CMK (cell line): ENCODE measurements around the gene HIVEP3.

Source experiments
- DNase-seq: peaks from one replicate; pipeline ENCODE4 v3.0.0-alpha.2; 2010; ENCODE audit warnings: low read depth

Gene HIVEP3

DNA sequence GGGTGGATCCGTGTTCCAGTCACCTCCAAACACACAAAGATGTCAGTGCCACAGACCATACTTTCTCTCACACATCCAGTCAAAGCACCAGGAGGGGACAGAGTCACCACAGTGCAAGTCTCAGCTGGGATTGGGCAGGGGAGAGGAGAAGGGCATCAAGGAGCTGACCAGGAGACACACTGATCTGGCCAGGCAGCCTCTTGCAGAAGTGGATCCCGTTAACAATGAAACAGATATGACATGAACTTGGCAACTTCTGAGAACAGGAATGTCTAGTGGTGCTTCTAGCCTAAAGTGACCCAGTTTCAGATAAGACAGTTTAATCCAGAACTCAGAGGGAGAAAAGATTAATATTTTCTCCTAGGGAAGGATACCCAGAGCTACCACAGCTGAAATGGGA is 71.0 kb downstream of the HIVEP3 start:
- DNase-seq: no peak

DNA sequence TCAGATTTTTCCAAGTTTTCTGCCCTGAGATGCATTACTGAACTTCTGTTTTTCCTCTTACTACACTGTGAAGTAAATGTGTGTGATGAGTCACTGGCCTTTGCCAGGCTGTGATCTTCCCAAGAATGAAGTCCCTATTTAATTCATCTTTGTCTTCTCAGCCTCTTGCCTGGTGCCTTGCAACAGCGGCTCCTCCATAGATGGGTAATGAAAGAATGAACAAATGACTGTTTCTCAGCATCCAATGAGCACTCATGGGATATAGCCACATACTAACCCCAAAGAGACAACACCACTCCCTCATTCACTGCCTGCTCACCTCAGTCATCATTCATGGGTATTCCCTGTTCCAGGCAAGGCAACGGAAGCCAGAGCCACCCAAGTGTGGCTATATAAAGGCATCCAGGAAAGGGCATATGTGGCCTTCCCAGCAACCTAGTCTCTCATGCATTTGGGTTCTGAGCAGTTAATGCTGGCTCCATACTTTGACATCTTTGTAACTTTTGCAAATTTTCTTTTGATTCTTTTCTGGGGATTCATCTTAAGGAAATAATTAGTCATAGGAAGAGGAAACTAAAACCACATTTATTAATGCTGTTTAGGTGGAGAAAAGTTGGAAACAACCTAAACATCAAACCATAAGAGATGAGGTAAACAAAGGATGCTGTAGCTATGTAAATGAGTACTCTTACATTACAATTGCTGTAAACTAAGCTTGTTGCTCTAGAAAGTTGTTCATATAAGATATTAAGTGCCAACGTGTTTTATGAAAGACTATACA is 71.9 kb downstream of the HIVEP3 start:
- DNase-seq: no peak

- DNase-seq: no peak
Observed at GRCh38 chr1:41844781-41845272, 73.9 kb downstream of the HIVEP3 start.

GRCh38 chr1:41844255-41844654 is 74.5 kb downstream of the HIVEP3 start:
- DNase-seq: no peak

GRCh38 chr1:41842993-41843755 is 75.5 kb downstream of the HIVEP3 start:
- no peak for DNase-seq

DNA sequence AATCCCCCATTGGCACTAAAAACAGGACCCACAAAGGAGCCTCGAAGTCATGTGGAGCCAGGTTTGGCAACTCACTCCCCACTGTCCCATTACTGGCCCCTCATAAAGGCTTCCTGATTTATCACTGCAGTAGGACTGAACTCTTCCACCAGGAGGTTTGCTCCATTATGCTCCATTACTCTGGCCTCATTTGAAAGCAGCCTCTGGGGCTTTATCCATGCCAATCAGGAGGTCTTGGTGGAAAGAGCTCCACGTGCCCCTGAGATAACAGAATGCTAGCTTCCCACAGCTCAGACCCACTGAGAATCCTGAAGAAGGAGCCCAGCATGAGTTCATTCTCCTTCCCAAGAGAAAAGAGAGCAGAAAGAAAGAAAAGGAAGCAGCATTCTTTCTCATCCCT is 76.4 kb downstream of the HIVEP3 start:
- DNase-seq: no peak

DNA sequence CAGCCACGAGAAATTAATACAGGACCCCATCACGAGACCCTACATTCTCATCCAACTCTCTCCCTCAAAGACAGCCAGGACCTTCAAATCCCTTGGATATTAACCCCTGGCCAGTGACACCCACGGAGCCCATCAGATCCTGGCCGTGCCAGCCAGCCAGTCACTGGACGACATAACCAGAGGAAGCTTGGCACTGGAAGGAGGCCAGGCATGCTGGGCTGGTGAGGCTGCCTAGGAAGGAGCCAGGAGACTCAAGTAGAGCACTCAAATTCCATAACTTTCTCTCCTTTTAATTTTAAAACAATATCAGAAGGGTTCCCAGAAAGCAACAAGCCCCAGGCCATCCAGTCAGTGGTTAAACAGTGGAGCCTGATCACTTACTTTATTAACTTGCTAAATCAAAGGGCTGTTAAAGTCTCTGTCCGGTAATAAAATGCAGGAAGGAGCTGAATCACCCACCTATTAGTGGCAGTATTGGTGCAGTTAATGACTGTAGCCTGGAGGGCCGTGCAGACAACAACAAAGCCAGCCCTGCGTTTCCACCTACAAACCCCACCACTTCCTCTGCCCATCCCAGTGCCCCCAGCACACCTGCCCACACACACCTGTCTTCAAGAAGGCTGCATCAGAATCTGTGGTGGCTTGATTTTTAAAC is 78.0 kb downstream of the HIVEP3 start:
- no peak for DNase-seq

DNA sequence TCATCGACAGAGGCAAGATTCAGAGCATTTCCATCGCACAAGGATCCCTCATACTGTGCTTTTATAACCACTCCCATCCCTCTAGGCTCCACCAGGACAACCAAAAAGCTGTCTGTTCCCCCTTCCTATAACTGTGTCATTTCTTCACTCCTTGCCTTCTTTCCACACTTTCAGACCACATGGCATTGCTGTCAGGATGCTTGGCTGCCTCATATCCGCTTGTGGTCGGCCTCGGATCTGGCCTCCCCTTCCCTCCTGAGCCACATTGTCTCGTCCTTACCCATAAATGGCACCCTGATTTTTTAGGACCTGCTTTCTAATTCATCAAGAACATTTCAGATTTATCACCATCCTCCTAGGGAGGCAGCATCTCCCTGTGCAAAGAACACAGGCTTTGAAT is 80.5 kb downstream of the HIVEP3 start:
- no peak for DNase-seq

- DNase-seq: no peak
Observed at GRCh38 chr1:41837691-41838090, 81.0 kb downstream of the HIVEP3 start.

DNA sequence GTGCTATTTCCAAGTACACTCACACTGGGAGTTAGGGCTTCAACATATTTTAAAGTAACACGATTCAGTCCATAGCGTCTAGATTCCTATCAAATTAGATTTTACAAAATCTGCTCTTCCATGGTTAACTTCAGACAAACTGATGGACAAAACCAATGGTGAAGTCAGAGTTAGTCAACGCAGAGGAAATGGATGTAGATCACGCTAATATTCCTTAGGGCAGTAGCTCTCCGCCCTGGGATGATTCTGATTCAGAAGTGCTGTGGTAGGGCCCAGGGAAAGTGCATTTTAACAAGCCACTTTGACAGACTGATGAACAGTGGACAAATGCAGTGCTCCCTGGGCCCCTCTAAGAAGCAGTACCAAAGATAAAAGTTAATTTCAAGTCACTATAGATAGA is 83.2 kb downstream of the HIVEP3 start:
- no peak for DNase-seq

DNA sequence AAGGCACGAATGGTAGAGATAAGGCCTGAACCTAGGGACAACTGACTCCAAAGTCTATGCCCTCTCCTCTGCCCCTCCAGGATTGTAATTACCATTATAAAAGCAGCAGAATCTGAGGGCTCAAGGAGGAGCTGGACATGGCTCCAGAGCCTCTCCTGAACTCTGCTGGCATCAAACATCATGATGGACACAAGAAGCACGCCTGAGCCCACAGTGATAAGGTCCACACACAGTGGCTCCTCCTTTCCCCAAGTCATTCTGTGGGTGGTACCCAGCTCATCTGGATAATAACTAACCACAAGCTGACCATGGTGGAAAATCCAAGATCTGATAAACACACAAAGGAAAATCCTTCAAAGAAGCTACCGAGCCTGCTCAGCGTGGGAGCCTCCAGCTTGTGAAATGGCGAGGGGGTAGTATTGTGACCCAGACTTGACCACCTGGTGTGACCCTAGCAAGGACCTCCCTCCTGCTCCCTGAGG is 85.2 kb downstream of the HIVEP3 start:
- DNase-seq: no peak

GRCh38 chr1:41830726-41831125 is 88.0 kb downstream of the HIVEP3 start:
- DNase-seq: no peak

GRCh38 chr1:41827991-41828570 is 90.6 kb downstream of the HIVEP3 start:
- no peak for DNase-seq

GRCh38 chr1:41823471-41823870 is 95.3 kb downstream of the HIVEP3 start:
- DNase-seq: no peak

DNA sequence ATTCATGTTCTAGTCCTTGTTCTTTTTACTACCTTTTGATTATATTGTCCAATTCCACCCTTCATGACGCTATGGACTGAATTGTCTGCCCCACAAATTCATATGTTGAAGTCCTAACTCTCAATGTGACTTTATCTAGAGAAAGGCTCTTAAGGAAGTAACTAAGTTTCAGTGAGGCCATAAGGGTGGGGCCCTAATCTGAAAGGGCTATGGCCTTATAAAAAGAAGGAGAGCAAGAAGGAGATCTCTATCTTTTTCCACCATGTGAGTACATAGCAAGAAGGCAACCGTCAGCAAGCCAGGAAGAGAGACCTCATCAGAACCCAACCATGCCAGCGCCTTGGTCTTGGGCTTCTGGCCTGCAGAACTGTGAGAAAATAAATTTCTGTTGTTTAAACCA is 95.9 kb downstream of the HIVEP3 start:
- no peak for DNase-seq

GRCh38 chr1:41819843-41820242 is 98.9 kb downstream of the HIVEP3 start:
- DNase-seq: no peak

DNA sequence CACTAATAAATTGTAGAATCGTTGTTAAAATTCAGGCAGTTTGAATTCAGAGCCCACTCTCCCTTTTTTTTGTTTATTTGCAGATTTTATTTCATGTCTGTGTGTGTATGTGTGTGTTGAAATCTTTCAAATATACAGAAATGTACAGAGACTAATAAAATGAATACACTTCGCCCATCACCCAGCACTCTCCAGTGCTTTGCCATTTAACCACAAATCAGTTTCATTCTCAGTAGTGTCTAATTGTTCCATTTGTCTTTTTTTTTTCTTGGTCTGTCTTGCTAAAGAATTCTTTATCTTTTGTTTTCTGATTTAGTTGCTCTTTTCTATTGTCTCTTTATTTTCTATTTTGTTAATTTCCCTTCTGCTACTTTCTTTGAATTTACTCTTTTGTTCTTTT is 99.7 kb downstream of the HIVEP3 start:
- no peak for DNase-seq

- no peak for DNase-seq
Observed at GRCh38 chr1:41816061-41816460, 102.7 kb downstream of the HIVEP3 start.

DNA sequence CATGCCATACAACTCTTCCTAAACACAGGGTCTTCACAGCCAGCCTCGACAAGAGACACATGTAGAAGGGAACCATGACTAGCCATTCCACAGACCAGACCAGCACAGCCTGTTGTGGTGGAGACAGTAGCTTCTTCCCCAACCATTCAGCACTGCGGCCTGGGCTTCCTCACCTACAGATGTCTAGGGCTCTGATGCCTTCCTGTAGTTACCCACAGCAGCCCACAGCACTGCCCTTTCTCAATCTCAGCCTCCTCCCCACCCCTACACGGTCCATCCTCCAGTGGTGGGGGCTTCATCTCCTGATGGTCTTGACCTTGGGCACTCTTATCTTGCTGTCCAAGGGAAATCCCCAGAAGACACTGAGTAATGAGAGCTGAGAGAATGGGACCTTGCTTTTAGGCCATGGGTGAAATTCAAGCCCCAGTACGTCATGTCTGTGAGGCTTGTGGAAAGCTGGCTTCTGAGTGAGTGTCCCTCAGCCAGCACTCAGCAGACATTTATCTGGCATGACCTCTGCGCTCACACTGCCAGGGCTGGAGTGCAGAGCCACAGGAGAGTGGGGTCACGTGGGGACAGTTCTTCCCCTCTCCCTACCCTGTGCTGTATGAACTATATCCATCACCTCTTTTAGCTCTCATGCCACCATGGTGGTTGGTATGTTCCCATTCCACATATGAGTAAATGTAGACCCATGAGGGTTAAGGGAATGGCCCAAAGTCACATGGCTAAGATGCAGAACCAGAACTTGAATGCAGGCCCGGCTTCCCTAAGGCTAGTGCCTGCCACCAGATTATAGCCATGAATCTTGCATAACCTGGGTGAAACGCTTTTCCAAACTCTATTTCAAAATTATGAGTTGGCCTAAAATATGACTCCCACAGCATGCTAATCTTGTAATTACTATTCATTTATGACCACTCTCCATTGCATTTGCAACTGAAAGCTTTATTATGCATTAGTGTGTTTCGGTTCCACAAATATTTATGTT is 104.7 kb downstream of the HIVEP3 start:
- DNase-seq: no peak

DNA sequence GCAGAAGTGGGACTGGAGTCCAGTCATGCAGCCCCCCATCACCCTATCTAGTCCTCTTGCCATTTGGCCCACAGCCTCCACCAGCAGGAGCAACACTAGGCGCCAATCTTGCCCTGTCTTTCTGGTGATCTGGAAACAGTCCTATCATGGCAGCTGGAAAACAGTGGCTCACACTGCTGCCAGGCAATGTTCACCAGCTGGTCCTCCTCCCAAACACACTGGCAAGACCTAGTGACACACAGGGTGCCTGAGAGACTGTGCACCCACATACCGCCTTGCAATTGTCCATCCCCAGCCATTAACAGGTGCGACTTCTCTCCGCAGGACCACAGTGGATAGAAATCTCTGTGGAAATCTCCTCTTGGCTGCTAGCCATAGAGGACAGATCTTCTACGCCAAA is 105.5 kb downstream of the HIVEP3 start:
- DNase-seq: no peak

- DNase-seq: no peak
Observed at GRCh38 chr1:41812453-41812852, 106.3 kb downstream of the HIVEP3 start.
